GM18520 (cell line): ENCODE results near the gene ANKAR.
A peak's percentile ranks its signal among the peaks of the same experiment; 100 is the strongest.
"Not testable (repeated sequence)": the region's sequence is repeated elsewhere in the genome, so short reads cannot be mapped to it uniquely, and the experiment has no call there.

Source experiments
- ATAC-seq: cut with Tn5 transposase; IDR thresholded peaks from one replicate; pipeline ENCODE4 v1.9.1; 2021; ENCODE audit not compliant: unreplicated experiment

ANKAR gene, protein sequence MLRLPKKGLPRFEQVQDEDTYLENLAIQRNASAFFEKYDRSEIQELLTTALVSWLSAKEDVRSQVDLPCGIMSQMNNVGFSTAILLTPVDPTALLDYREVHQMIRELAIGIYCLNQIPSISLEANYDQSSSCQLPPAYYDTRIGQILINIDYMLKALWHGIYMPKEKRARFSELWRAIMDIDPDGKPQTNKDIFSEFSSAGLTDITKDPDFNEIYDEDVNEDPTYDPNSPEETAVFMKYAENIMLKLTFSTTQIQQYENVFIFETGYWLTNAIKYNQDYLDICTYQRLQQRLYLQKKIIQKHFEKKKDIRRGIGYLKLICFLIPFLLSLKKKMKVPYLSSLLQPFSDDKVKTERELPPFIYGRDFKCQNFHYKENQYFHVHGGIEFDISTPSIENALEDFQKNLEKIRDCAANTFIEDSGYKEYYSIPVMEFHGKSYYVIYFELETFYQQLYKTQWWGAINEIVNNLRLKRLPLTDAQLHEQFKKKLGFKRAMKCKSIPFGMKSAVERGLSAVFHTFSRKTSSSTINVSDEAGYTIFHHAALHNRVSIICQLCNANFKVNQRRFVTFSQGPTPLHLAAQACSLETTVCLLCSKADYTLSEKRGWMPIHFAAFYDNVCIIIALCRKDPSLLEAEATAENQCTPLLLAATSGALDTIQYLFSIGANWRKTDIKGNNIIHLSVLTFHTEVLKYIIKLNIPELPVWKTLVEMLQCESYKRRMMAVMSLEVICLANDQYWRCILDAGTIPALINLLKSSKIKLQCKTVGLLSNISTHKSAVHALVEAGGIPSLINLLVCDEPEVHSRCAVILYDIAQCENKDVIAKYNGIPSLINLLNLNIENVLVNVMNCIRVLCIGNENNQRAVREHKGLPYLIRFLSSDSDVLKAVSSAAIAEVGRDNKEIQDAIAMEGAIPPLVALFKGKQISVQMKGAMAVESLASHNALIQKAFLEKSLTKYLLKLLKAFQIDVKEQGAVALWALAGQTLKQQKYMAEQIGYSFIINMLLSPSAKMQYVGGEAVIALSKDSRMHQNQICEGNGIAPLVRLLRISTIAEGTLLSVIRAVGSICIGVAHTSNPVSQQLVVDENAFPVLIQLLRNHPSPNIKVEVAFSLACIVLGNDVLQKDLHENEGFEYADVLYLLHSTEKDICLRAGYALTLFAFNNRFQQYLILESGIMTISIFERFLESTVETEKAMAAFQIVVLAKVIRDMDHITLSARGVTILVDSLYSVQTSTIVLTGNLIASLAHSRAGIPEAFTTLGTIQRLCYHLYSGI (N-terminal part only)

GRCh38 chr2:189674374-189675112 is at the start of gene ANKAR:
Gene ANKAR (plus strand): TSS chr2:189674670. CDS start chr2:189676491, 1,821 bp downstream.
- peak; percentile 95 for ATAC-seq

GRCh38 chr2:189625636-189626035 is 48.8 kb upstream of the ANKAR start:
- no peak for ATAC-seq

- ATAC-seq: no peak
Measured at GRCh38 chr2:189627789-189628188, 46.7 kb upstream of the ANKAR start.

- ATAC-seq: no peak
Measured at GRCh38 chr2:189628817-189629530, 45.5 kb upstream of the ANKAR start.

GRCh38 chr2:189629531-189630453 is 44.7 kb upstream of the ANKAR start:
- ATAC-seq: no peak

GRCh38 chr2:189631849-189632248 is 42.6 kb upstream of the ANKAR start:
- ATAC-seq: no peak

- ATAC-seq: no peak
Measured at GRCh38 chr2:189633392-189633811, 41.1 kb upstream of the ANKAR start.

- no peak for ATAC-seq
Measured at GRCh38 chr2:189635353-189635752, 39.1 kb upstream of the ANKAR start.

- no peak for ATAC-seq
Measured at GRCh38 chr2:189638301-189639006, 36.0 kb upstream of the ANKAR start.

- ATAC-seq: no peak
Measured at GRCh38 chr2:189639007-189639609, 35.4 kb upstream of the ANKAR start.

DNA sequence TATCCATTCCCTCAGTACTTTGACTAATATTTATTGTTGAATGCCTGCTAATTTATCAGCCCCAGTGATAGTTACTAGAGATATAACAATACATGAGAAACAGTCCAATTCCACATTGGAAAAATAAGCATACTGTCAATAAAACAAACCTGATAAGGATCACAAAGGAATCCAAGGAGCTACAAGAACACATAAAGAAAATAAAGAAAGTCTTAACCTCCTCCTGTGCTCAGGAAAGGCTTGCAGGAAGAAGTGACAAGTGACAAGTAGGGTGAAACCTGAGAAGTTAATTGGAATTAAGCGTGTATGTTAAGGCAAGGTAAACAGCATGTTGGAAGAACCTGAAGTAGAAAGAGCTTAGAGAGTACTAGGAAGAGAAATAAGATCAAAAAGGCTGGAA is 33.5 kb upstream of the ANKAR start:
- no peak for ATAC-seq

GRCh38 chr2:189641590-189641989 is 32.9 kb upstream of the ANKAR start:
- no peak for ATAC-seq

DNA sequence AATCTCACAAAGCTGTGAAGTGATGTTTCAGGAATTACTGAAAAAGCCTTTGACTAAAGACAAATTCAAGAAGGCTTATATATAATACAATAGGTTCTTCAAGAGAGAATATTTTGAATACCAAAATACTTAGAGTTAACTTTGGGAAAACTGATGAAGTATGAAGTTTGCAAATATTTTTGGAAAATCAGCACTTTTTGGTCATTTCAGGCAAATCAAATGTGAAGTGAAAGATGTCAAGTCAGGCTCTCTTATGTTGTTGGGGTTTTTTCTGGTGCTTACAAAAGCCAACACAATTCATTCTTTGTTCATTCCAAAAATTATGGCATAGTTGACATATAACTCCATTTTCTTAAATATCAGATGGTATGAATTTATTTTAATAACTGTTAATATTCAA is 27.9 kb upstream of the ANKAR start:
- ATAC-seq: no peak

GRCh38 chr2:189648846-189649509 is 25.5 kb upstream of the ANKAR start:
- ATAC-seq: no peak

GRCh38 chr2:189651284-189651683 is 23.2 kb upstream of the ANKAR start:
- no peak for ATAC-seq

- ATAC-seq: not testable (repeated sequence)
Measured at GRCh38 chr2:189653464-189653863, 21.0 kb upstream of the ANKAR start.

DNA sequence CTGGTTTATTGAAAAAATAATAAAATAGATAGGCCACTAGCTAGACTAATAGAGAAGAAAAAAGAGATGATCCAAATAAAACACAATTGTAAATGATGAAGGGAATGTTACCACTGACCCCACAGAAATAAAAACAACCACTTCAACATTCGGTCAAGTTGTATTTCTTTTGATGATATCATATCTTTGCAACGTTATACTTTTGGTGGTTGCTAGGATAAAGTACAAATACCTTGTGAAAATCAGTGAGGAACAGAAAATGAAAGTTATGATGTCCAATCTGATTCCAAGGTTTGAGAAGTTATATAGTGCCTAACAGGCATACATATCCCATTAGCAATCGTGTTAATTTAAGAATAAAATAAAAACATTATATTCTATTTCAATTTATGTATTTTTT is 19.8 kb upstream of the ANKAR start:
- ATAC-seq: no peak
